Measurements from ENCODE around the gene ARL3. TPM values are rescaled to one million over a fixed set of nuclear protein-coding genes. Genes with fewer than 3 reads are reported as not detected.
"Not testable (repeated sequence)": the region's sequence is repeated elsewhere in the genome, so short reads cannot be mapped to it uniquely, and the experiment has no call there.

The ARL3 gene
- total and polyA plus RNA-seq, 2 of the 4 experiments (the other 2 are of a cell fraction), result 5.0 to 14.3 TPM

- H3K56ac ChIP-seq (ENCODE audit: extremely low read depth, insufficient read depth, low read length); H3K4me3 ChIP-seq (ENCODE audit: insufficient read depth, low read depth, low read length); POLR2A ChIA-PET (ENCODE audit: unreplicated experiment); H3K18ac ChIP-seq (ENCODE audit: low read depth, low read length); H2AK9ac ChIP-seq (replicated peaks; ENCODE audit: low read depth, low read length, poor library complexity); H3K23ac ChIP-seq (ENCODE audit: low read depth, low read length); H3K14ac ChIP-seq (replicated peaks; ENCODE audit: low read depth, low read length); H4K91ac ChIP-seq (ENCODE audit: insufficient read depth, low read depth, low read length); H2BK5ac ChIP-seq (ENCODE audit: low read depth, low read length, poor library complexity, severe bottlenecking); H4K5ac ChIP-seq (ENCODE audit: low read depth, low read length); H2BK20ac ChIP-seq (ENCODE audit: low read depth, low read length); H2AK5ac ChIP-seq (ENCODE audit: low read depth, low read length); CTCF ChIA-PET; in situ Hi-C loops (cut with MboI; ENCODE audit: low sequenced_read_pairs); H3K27ac ChIP-seq (ENCODE audit: insufficient read depth, low read length); H2BK15ac ChIP-seq (ENCODE audit: low read depth, low read length); H3K4ac ChIP-seq (ENCODE audit: low read depth, low read length); H2AFZ ChIP-seq (replicated peaks; ENCODE audit: low read length, poor library complexity); H2BK120ac ChIP-seq (ENCODE audit: low read depth, low read length); H3K9ac ChIP-seq (ENCODE audit: low read depth, low read length); ATAC-seq (ENCODE audit: low read depth); H3K27me3 ChIP-seq (ENCODE audit: control insufficient read depth, insufficient read depth, low read length); H3K9me1 ChIP-seq (ENCODE audit: insufficient read depth, low read length); DNase-seq; H3K36me3 ChIP-seq (ENCODE audit: control insufficient read depth, insufficient read depth, low read length); H3K4me2 ChIP-seq (ENCODE audit: low read depth, low read length); H3K9me3 ChIP-seq (ENCODE audit: control insufficient read depth, insufficient read depth, low read length); BruUV-seq (replicated peaks); dilution Hi-C loops (cut with HindIII; ENCODE audit: low sequenced_read_pairs, unreplicated experiment); H3K4me1 ChIP-seq (ENCODE audit: control insufficient read depth, insufficient read depth, low read length): not testable (repeated sequence)
- peaks cover 16 to 32% of the 10 kb centered on the region in 2 experiments for H3K79me1 ChIP-seq (ENCODE audit: low read depth in 1 of 2, low read length in 2 of 2)
- peaks cover 11% of the 10 kb centered on the region; the same call in 1 of the 2 replicates for H4K20me1 ChIP-seq (ENCODE audit: insufficient read depth, low read length)
- intact Hi-C loops (cut with micrococcal nuclease), result loop anchor here (5.0 kb wide), 1 partner anchor 40 kb away; no protein-coding TSS in a partner anchor
- WGBS, 2 experiments (ENCODE audit: extremely low coverage in 2 of 2, insufficient read length in 1 of 2), result 95% methylated on average over 3 of the region's 5 CpGs; no CpG with 5 or more reads in 1 of the 2 experiments
- H4K8ac ChIP-seq (ENCODE audit: low read depth in 2 of 2, low read length in 2 of 2), result peak overlapping the region; percentile 99 to 100; a peak in 2 of 4 replicates
Measured at GRCh38 chr10:102742313-102742712, 28.1 kb upstream of the ARL3 start.

Measured in IMR-90 (cell line).